NCI-H1694 treated with DMSO at 0.1 percent for 48 hours (cell line): ENCODE results near the gene TMEM44.

ENCODE experiments used
- DNase-seq: peaks from one replicate; lab custom pipeline; 2025; lab: John Stamatoyannopoulos, UW

The TMEM44 gene

GRCh38 chr3:194633349-194634004 is at the start of gene TMEM44:
TSS of gene TMEM44 (minus strand) at chr3:194633419. CDS start at chr3:194633215, 204 bp downstream.
- peak; percentile 54 for DNase-seq

GRCh38 chr3:194682694-194683310 is 49.6 kb upstream of the TMEM44 start:
- peak; percentile 86 for DNase-seq

GRCh38 chr3:194682189-194682693 is 49.0 kb upstream of the TMEM44 start:
- DNase-seq = no peak

GRCh38 chr3:194680888-194681615 is 47.8 kb upstream of the TMEM44 start:
- DNase-seq = no peak

GRCh38 chr3:194676471-194676870 is 43.3 kb upstream of the TMEM44 start:
- DNase-seq = no peak

GRCh38 chr3:194675680-194676079 is 42.5 kb upstream of the TMEM44 start:
- no peak for DNase-seq

- DNase-seq = no peak
These were observed 41.9 kb upstream of the TMEM44 start for GRCh38 chr3:194675081-194675640.

GRCh38 chr3:194673761-194674160 is 40.5 kb upstream of the TMEM44 start:
- DNase-seq = no peak

- DNase-seq = no peak
These were observed 39.7 kb upstream of the TMEM44 start for GRCh38 chr3:194672876-194673275.

- peak; percentile 95 for DNase-seq
These were observed 38.9 kb upstream of the TMEM44 start, which contains the start of gene LSG1 for GRCh38 chr3:194671900-194672808. TSS of gene LSG1 (minus strand) at chr3:194672191. CDS start at chr3:194672162, 29 bp downstream.

- DNase-seq = peak; percentile 24
These were observed 38.3 kb upstream of the TMEM44 start for GRCh38 chr3:194671511-194671899.

GRCh38 chr3:194667363-194667762 is 34.1 kb upstream of the TMEM44 start:
- no peak for DNase-seq

- no peak for DNase-seq
These were observed 31.6 kb upstream of the TMEM44 start for GRCh38 chr3:194664857-194665256.

- no peak for DNase-seq
These were observed 28.7 kb upstream of the TMEM44 start for GRCh38 chr3:194661946-194662345.

- DNase-seq = peak; percentile 75
These were observed 28.2 kb upstream of the TMEM44 start for GRCh38 chr3:194661374-194661773.

GRCh38 chr3:194659778-194660177 is 26.6 kb upstream of the TMEM44 start:
- DNase-seq = no peak

- no peak for DNase-seq
These were observed 25.4 kb upstream of the TMEM44 start for GRCh38 chr3:194658477-194659242.

GRCh38 chr3:194657439-194657838 is 24.2 kb upstream of the TMEM44 start:
- DNase-seq = no peak

GRCh38 chr3:194654443-194654842 is 21.2 kb upstream of the TMEM44 start:
- DNase-seq = no peak

GRCh38 chr3:194647747-194648146 is 14.5 kb upstream of the TMEM44 start:
- DNase-seq = no peak

- no peak for DNase-seq
These were observed 9.6 kb upstream of the TMEM44 start for GRCh38 chr3:194642769-194643168.
